ENCODE measurements around the gene P2RY8.
A peak's percentile ranks its signal among the peaks of the same experiment; 100 is the strongest.
"Not testable (repeated sequence)": the region's sequence is repeated elsewhere in the genome, so short reads cannot be mapped to it uniquely, and the experiment has no call there.

Gene P2RY8, protein sequence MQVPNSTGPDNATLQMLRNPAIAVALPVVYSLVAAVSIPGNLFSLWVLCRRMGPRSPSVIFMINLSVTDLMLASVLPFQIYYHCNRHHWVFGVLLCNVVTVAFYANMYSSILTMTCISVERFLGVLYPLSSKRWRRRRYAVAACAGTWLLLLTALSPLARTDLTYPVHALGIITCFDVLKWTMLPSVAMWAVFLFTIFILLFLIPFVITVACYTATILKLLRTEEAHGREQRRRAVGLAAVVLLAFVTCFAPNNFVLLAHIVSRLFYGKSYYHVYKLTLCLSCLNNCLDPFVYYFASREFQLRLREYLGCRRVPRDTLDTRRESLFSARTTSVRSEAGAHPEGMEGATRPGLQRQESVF

DNA sequence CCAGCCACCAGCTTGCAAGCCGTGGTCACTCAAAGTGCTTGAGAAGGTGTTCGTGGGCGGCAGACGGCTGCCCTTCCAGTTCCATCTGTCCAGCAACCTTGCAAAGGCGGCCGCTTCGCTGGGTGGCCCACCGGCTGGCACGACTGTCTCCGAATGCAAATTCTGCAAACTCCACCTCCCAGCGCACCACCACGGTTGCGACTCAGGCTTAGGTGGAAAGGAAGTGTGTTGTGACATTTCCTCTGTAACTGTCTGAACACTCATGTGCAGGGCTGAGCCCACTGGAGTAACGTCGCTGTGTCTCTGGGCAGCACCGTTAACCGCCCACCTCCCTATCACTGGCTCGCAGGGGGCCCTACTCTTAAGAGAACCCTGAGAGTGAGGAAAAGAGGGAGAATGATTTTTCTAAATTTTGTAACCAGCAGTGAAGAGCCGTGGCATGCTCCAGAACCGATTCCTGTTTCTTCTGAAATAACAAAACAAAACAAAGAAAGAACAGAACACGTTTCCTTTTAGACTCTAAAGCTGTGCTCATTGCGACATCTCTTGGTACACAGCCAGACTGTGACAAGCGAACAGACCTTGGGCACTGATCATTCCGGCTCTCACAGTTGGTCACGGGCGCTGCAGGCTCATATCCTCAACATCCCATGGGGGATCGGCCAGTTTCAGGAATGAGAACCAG, at the start of gene P2RY8:
Gene P2RY8, minus strand, starts transcription at position 155 of the 685 bp plus-strand sequence. CDS start 70,627 bp downstream, outside the sequence.
- peak; percentile 90 for FAIRE-seq
- DNase-seq (ENCODE audit: insufficient read length, low spot score), result no peak

DNA sequence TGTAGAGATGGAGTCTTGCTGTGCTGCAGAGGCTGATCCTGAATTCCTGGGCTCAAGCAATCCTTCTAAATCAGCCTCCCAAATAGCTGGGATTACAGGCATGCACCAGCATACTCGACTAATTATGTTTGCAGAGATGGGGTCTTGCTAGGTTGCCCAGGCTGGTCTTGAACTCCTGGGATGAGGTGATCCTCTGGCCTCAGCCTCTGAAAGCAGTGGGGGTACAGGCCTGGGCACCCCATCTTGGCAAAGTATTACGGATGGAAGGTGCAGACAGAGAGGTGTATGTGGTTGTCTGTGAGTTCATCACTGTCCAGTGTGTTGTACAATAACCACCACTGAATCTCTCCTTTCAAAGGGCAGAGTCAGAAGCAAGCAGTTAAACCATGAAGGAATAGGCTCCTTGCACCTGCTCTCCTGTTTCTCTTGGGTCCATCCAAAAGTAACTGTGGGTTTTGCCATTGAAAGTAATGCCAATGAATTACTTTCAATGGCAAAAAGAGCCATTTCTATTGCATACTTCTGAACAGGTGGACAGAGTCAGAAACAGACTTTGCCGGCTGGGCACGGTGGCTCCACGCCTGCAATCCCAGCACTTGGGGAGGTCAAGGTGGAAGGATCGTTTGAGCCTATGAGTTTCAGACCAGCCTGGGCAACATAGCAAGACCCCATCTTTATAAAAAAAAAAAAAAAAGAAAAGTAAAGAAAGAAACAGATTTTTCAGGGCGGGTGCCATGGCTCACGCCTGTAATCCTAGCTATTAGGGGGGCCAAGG, 47.4 kb upstream of the P2RY8 start:
- DNase-seq (ENCODE audit: insufficient read length, low spot score) (no peak), FAIRE-seq (no peak)

DNA sequence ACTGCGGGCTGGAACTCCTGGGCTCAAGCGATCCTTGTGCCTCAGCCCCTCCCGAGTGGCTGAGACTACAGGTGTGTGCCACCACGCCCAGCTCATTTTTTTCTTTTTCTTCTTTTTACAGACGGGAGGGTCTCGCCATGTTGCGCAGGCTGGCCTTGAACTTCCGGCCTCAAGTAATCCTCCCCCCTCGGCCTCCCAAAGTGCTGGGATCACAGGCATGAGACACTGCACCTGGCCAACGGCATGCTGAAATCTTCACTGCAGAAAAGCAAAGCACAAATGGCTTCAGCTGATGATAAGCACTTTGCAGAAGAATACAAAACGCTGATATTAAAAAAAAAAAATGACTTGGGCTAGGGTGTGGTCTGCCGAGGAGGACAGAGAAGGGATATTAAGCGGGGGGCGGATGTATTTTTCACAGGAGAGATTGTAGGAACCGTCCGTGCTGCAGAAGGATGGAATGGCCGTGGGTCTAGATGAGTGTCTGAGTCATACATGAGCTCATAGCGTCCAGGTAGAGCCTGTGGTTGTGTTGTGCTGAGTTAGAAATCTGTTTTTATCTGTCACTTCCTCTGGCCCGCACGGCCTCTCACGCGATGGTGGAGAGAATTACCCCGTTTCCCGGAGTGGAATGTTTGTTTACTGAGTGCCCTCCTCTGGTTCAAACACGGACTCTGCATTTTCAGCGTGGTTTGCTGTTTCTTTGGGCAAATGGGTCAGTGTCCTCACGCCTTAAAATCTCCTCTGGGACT, 45.9 kb upstream of the P2RY8 start:
- DNase-seq (ENCODE audit: insufficient read length, low spot score), result no peak
- FAIRE-seq, result peak; percentile 39

DNA sequence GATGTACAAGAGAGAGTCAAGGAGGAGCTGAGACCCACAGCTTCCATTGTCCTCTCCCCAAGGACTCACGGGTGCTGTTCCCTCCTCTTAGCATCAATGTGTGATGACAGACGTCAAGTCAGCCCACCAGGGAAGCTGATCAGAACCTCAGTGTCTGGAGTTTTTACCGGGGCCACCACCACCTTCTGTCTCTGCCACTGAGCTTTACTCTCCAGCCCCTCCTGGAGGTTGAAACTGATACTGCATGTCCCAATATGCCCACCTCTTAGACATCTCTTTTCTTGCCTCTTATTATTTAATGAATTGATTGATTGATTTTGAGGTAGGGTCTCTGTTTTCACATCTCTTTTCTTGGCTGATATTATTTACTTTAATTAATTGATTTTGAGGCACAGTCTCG, 44.1 kb upstream of the P2RY8 start:
- FAIRE-seq (peak; percentile 84), DNase-seq (ENCODE audit: insufficient read length, low spot score) (peak; percentile 49)

DNA sequence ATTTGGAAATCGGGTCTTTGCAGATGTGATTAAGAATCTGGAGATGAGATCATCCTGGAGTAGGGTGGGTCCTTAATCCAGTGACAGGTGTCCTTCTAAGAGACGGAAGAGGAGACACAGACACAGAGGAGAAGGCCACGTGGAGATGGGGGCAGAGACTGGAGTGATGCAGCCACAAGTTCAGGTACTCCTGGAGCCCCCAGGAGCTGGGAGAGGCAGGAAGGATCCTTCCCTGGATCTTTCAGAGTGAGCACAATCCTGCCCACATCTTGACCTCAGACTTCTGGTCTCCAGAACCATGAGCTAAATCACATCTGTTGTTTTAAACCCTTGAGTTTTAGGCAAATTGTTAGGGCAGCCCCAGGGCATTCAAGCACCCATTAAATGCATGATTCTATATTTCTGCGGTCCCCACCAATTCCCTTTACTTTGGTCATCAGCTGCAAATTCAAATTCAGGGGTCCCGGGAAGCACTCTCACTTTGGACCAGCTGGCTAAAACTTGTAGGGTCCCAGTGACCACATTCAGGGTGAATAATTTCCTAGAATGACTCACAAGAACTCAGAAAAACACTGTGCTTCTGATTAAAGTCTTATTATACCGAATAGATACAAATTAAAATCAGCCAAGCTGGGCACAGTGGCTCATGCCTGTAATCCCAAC, 41.7 kb upstream of the P2RY8 start:
- DNase-seq (ENCODE audit: insufficient read length, low spot score) (no peak), FAIRE-seq (no peak)

DNA sequence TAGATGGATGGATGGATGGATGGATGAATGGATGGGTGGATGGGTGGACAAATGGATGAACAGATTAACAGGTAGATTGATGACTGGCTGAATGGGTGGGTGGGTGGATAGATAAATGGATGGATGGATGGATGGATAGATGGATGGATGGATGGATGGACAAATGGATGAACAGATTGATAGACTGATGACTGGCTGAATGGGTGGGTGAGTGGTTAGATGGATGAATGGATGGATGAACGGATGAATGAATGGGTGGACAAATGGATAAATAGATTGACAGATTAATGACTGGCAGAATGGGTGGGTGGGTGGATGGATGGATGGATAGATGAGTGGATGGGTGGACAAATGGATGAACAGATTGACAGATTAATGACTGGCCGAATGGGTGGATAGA, 40.9 kb upstream of the P2RY8 start:
- no peak for FAIRE-seq

DNA sequence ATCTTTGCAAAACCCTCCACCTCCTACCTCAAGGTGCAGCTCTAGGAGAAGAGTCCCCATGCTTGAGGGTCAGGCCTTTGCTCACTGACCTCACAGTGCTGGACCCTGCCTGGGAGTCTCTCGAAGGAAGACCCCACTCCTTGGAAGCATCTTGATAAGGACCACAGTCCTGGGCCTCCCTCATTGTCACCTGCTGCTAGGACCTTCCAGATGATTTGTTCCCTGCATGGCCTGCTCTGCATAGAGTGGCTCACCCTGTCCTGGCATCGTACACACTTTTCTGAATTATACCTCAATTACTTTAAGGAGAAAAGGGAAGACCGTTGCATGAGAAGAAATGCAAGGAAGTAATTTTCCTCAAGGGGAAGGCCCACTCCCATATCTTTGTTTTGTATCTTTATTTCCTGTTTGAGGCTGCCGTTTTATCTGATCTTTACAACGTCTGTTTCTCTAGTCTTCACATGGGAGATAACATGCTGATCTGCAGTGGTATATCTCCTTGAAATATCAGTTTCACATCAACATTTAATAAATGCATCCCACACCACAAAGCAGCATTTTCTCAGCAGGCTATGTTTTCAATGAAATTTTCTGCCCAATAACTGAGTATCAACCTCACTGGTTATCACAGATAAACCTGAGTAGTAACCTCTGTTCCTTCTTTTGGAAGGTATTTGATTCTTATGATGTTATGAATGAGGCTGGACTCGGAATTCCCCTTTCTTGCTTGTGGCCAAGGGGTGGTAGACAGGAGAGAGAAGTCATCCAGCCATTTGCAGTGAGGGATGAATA, 39.4 kb upstream of the P2RY8 start:
- no peak for DNase-seq (ENCODE audit: insufficient read length, low spot score)
- no peak for FAIRE-seq

More for the DNA sequence above, 40.9 kb upstream of the P2RY8 start:
- no peak for DNase-seq (ENCODE audit: insufficient read length, low spot score)

DNA sequence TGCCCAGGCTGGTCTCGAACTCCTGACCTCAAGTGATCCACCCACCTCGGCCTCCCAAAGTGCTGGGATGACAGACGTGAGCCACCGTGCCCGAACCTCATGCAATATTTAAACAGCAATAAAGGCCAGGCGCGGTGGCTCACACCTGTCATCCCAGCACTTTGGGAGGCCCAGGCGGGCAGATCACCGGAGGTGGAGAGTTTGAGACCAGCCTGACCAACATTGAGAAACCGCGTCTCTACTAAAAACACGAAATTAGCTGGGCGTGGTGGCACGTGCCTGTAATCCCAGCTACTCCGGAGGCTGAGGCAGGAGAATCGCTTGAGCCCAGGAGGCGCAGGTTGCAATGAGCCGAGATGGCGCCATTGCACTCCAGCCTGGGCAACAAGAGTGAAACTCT, 37.2 kb upstream of the P2RY8 start:
- not testable (repeated sequence) for DNase-seq (ENCODE audit: insufficient read length, low spot score); FAIRE-seq

DNA sequence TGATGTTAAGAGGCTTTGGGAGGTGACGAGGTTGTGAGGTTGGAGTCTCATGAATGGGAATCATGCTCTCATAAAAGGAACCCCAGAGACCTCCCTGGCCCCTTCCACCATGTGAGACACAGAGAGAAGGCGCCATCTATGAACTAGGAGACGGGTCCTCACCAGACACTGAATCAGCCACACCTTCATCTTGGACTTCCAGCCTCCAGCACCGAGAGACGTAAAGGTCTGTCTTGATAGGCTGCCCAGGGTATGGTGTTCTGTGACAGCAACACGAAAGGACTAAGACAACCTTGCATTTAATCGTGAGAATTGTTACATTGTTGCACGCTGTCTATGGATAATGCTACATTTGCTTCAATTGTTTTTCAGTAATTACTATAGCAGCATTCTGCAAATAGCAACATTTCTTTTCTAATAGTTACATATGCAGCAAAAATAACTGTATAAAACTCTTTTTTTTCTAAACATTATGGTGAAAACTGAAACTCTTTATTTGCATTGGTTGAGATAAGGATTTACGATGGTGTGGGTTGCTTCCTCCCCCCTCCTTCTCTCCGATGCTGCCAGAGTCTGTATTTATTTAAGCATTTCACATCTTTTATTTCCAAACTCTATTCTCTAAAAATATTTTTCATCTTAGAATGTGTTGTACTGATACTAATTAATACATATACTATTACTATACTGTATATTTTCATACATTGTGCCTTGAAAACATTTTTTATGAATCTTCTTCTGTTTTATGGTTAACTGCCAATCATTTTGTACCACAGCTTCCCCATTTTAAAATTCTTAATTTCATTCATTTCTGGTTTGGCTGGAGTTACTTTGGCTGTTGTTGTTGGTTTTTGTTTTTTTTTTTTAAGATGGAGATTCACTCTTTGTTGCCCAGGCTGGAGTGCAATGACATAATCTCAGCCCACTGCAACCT, 28.0 kb upstream of the P2RY8 start:
- FAIRE-seq (peak; percentile 4), DNase-seq (ENCODE audit: insufficient read length, low spot score) (no peak)

DNA sequence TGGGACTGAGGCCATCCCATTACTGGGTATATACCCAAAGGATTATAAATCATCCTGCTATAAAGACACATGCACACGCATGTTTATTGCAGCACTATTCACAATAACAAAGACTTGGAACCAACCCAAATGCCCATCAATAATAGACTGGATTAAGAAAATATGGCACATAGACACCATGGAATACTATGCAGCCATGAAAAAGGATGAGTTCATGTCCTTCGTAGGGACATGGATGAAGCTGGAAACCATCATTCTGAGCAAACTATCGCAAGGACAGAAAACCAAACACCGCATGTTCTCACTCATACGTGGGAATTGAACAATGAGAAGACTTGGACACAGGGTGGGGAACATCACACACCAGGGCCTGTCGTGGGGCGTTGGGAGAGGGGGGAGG, 27.1 kb upstream of the P2RY8 start:
- not testable (repeated sequence) for DNase-seq (ENCODE audit: insufficient read length, low spot score); FAIRE-seq

DNA sequence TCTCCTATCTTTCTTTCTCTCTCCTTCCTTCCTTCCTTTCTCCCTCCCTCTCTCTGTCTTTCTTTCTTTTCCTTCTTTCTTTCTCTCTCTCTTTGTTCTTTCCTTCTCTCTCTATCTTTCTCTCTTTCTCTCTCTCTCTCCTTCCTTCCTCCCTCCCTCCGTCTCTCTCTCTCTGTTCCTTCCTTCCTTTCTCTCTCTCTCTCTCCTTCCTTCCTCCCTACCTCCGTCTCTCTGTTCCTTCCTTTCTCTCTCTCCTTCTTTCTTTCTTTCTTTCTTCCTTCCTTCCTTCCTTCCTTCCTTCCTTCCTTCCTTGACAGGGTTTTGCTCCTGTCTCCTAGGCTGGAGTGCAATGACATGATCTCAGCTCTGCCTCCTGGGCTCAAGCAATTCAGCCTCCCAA, 24.2 kb upstream of the P2RY8 start:
- no peak for DNase-seq (ENCODE audit: insufficient read length, low spot score)
- no peak for FAIRE-seq

DNA sequence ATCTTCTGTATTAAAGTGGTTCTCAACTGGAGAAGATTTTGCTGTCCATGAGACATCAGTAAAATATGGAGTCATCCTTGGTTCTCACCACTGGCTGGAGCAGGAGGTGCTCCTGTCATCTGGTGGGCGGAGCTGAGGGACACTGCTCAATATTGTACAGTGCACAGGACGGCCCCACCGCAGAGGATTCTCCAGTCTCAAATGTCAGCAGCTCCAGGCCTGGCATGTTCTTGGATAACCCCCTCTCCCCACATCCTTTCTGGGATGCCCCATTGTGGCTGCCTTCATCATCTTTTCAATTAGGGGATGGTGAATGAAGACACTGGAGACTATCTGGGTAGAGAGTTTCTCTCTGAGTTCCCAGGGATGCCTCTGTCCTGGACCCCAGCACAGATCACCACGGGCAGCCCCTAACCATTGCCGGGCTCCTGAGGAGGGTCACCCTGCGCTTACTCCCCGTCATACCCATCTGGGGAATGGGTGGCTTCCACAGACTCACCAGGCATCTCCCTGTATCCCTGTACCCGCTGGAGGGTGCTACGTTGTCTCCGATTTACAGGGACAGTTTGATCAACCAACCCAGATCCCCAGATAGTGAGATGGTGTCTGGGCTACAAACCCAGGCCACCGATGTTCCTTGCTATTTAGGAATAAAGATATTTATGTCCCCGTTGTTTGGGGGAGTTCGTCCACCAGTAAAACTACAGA, 21.9 kb upstream of the P2RY8 start:
- FAIRE-seq (no peak), DNase-seq (ENCODE audit: insufficient read length, low spot score) (no peak)

DNA sequence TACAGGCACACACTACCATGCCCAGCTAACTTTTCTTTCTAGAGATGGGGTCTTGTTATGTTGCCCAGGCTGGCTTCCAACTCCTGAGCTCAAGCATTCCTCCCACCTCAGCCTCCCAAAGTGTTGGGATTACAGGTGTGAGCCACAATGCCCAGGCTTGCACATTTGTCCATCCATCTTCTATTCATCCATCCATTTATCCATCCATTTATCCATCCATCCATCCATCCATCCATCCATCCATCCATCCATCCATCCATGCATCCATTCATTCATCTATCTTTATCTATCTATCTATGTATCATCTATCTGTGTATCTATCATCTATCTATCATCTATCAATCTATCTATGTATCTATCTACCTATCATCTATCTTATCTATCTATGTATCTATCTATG, 20.5 kb upstream of the P2RY8 start:
- not testable (repeated sequence) for FAIRE-seq

DNA sequence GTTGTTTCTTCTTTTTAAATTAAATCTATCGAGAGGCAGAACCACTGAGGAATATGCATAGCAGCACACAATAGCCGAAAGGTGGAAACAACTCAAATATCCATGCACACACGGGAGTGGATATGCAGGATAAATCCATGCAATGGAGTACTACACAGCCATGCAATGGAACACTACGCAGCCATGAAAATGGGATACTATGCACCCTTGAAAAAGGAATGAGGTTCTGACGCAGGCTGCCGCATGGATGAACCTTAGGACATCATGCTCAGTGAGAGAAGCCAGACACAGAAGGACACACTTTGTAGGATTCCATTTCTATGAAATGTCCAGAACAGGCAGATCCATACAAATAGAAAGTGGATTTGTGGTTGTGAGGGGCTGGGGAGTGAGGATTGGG, 18.4 kb upstream of the P2RY8 start:
- no peak for DNase-seq (ENCODE audit: insufficient read length, low spot score)
- FAIRE-seq, result no peak

More for the DNA sequence above, 20.5 kb upstream of the P2RY8 start:
- not testable (repeated sequence) for DNase-seq (ENCODE audit: insufficient read length, low spot score)

DNA sequence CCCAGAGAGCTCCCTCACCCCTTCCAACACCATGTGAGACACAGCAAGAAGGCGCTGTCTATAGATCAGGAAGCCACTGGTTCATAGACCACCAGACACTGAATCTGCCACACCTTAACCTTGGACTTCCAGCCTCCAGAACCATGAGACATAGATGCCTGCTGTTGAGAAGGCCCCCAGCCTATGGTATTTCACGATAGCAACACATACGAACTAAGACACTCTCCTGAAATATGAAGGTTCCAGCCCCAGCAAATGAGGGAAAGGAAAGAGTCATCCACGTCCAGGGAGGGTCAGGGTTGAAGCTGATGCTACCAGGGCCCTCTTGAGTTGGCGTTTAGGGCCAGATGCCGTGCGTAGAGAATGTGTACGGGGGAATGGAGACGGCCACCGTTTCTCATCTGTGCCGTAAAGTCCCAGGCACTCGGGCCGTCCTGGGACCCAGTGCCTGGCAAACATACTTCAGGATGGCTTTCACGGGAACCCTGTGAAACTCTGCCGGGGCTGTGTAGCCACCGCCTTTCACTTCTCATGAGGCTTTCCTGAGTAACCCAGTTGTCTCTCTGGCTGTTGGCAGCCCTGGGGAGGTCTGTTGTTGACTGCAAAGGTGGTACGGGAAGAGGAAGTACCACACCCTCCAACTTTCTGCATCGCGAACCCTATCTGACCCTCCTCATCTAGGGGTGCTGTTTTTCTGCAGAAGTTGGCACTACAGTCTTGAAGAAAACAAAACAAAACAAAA, 17.7 kb upstream of the P2RY8 start:
- DNase-seq (ENCODE audit: insufficient read length, low spot score), result no peak
- FAIRE-seq, result no peak

DNA sequence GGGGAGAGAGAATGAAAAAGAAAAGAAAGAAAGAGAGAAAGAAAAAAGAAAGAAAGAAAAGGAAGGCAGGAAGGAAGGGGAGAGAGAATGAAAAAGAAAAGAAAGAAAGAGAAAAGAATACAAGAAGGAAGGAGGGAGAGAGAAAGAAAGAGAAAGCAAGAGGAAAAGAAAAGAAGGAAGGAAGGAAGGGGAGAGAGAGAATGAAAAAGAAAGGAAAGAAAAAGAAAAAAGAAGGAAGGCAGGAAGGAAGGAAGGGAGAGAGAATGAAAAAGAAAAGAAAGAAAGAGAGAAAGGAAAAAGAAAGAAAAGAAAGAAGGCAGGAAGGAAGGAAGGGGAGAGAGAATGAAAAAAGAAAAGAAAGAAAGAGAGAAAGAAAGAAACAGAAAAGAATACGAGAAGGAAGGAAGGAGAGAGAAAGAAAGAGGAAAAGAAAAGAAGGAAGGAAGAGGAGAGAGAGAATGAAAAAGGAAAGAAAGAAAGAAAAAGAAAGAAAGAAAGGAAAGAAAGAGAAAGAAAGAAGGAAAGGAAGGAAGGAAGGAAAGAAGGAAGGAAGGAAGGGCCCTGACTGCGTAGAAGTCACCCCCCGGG, 15.1 kb upstream of the P2RY8 start:
- DNase-seq (ENCODE audit: insufficient read length, low spot score) (no peak), FAIRE-seq (no peak)
